Neural cell (in vitro differentiated cells): Measurements from ENCODE around the gene CASZ1. TPM values are rescaled to one million over a fixed set of nuclear protein-coding genes. Genes with fewer than 3 reads are reported as not detected.

Experiments used
- H2AFZ ChIP-seq: fragments of 200-600, 300-800 bp; sonication (generic), shearing (Covaris generic); 2 replicates; pipeline ENCODE4 v1.6.0; 2014; ENCODE audit warnings: low read depth, mild to moderate bottlenecking, antibody characterized with exemption, low read length, moderate library complexity
- H3F3A ChIP-seq: fragments of 200-600 bp; shearing (Covaris generic); 2 replicates; pipeline ENCODE4 v1.6.1; 2016; ENCODE audit warnings: mild to moderate bottlenecking, moderate library complexity, mixed read lengths, antibody characterized with exemption, low read length; ENCODE audit not compliant: insufficient read depth, poor library complexity, severe bottlenecking
- H3K27ac ChIP-seq: fragments of 200-600, 300-800 bp; sonication (generic), shearing (Covaris generic); 2 replicates; pipeline ENCODE4 v1.5.1; 2014; ENCODE audit warnings: mild to moderate bottlenecking, low read length, moderate library complexity
- H3K27me3 ChIP-seq: fragments of 300-800, 200-600 bp; sonication (generic), shearing (Covaris generic); 2 replicates; pipeline ENCODE4 v1.6.0; 2014; ENCODE audit warnings: mild to moderate bottlenecking, low read depth, low read length, moderate library complexity; ENCODE audit not compliant: insufficient read depth
- H3K36me3 ChIP-seq: fragments of 300-800, 200-600 bp; sonication (generic), shearing (Covaris generic); 2 replicates; pipeline ENCODE4 v1.5.1; 2014; ENCODE audit warnings: mild to moderate bottlenecking, antibody characterized with exemption, low read length, moderate library complexity; ENCODE audit not compliant: insufficient read depth
- H3K4me2 ChIP-seq: fragments of 300-800, 200-600 bp; sonication (generic), shearing (Covaris generic); 2 replicates; pipeline ENCODE4 v1.6.0; 2014; ENCODE audit warnings: mild to moderate bottlenecking, low read length
- H3K4me3 ChIP-seq: fragments of 300-800, 200-600 bp; sonication (generic), shearing (Covaris generic); 2 replicates; pipeline ENCODE4 v1.5.1; 2014; ENCODE audit warnings: mild to moderate bottlenecking, low read length, moderate library complexity
- H3K79me2 ChIP-seq: fragments of 200-600 bp; shearing (Covaris generic); replicated peaks from 2 replicates; pipeline ENCODE4 v1.6.0; 2014; ENCODE audit warnings: mild to moderate bottlenecking, low read length, moderate library complexity; ENCODE audit not compliant: insufficient read depth
- H3K9ac ChIP-seq: fragments of 300-800, 200-600 bp; sonication (generic), shearing (Covaris generic); 2 replicates; pipeline ENCODE4 v1.6.1; 2016; ENCODE audit warnings: mild to moderate bottlenecking, low read length, mixed read lengths
- H3K9me2 ChIP-seq: fragments of 200-600 bp; shearing (Covaris generic); 2 replicates; pipeline ENCODE4 v1.6.1; 2016; ENCODE audit warnings: mild to moderate bottlenecking, low read length, mixed read lengths; ENCODE audit not compliant: insufficient read depth
- H3K9me3 ChIP-seq: fragments of 200-600, 300-800 bp; sonication (generic), shearing (Covaris generic); 2 replicates; pipeline ENCODE4 v1.6.1; 2016; ENCODE audit warnings: mild to moderate bottlenecking, mixed run types, low read length, moderate library complexity, mixed read lengths
- H4K20me1 ChIP-seq: fragments of 200-600 bp; shearing (Covaris generic); 2 replicates; pipeline ENCODE4 v1.6.1; 2016; ENCODE audit warnings: mild to moderate bottlenecking, mixed run types; ENCODE audit not compliant: insufficient read depth
- CTCF ChIP-seq: fragments of 450-650 bp; IDR thresholded peaks from 2 replicates; pipeline ENCODE4 v1.5.1; 2014; ENCODE audit warnings: antibody characterized with exemption, mild to moderate bottlenecking, moderate library complexity; ENCODE audit not compliant: poor library complexity, severe bottlenecking
- EP300 ChIP-seq: fragments of 450-650 bp; conservative IDR thresholded peaks from 2 replicates; pipeline ENCODE4 v1.6.1; 2014; ENCODE audit warnings: antibody characterized with exemption, mild to moderate bottlenecking, moderate library complexity; ENCODE audit not compliant: poor library complexity, severe bottlenecking
- EZH2 ChIP-seq: fragments of 200-600, 300-800 bp; shearing (Covaris generic), sonication (generic); IDR thresholded peaks from 2 replicates; pipeline ENCODE4 v1.6.1; 2014; ENCODE audit warnings: antibody characterized with exemption, low read length, borderline replicate concordance, mild to moderate bottlenecking; ENCODE audit not compliant: insufficient read depth, poor library complexity, severe bottlenecking
- MXI1 ChIP-seq: fragments of 450-650 bp; conservative IDR thresholded peaks from 2 replicates; pipeline ENCODE4 v1.6.1; 2014; ENCODE audit warnings: antibody characterized with exemption, mild to moderate bottlenecking; ENCODE audit not compliant: poor library complexity, severe bottlenecking
- POLR2AphosphoS5 ChIP-seq: IDR thresholded peaks from 2 replicates; pipeline ENCODE4 v1.6.1; 2012
- RAD21 ChIP-seq: fragments of 450-650 bp; conservative IDR thresholded peaks from 2 replicates; pipeline ENCODE4 v1.6.1; 2014; ENCODE audit warnings: antibody characterized with exemption, mild to moderate bottlenecking, moderate library complexity
- SMC3 ChIP-seq: fragments of 450-650 bp; conservative IDR thresholded peaks from 2 replicates; pipeline ENCODE4 v1.6.1; 2014; ENCODE audit warnings: antibody characterized with exemption, mild to moderate bottlenecking, moderate library complexity; ENCODE audit not compliant: poor library complexity
- TAF1 ChIP-seq: IDR thresholded peaks from 2 replicates; pipeline ENCODE4 v1.6.1; 2012; ENCODE audit warnings: low read depth
- polyA plus RNA-seq: library from polyadenylated mRNA; depleted of rRNA; stranded (reverse); fragments of >200 nt; gene quantifications from 2 replicates; pipeline ENCODE4 v1.2.3, GENCODE V29; 2014
- TF ChIP-seq, protein P1 (sequence below): IDR thresholded peaks from 2 replicates; pipeline ENCODE4 v1.6.1; 2012; ENCODE audit warnings: borderline replicate concordance

Gene CASZ1
- polyA plus RNA-seq, 1 donor from 2014 or later, result 0.27 TPM

DNA sequence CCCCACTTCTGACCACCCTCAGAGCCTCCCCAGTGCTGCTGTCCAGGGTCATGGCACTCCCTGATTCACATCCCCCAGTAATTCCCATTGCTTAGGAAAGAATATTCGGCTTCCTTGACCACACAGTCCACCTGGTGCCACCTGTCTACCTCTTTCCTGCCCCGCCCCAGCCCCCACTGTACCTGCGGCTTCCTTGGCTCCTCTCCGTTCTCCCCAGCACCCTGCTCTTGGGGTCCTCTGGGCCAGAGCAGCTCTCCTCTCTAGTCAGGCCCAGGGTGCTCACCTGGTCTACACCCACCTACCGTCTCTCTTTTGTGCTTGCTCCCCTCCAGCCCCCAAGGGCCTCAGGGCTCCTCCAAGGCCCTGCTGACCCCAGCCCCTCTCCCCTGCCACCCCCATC lies 179.1 kb downstream of the CASZ1 start:
- Histone ChIP-seq H3F3A (no peaks in the 10 kb centered on the region), H3K9ac (no peak overlapping the region), H4K20me1 (no peaks in the 10 kb centered on the region)

GRCh38 chr1:10616696-10617095 lies 179.8 kb downstream of the CASZ1 start:
- Histone ChIP-seq H3F3A (no peaks in the 10 kb centered on the region), H3K9me2 (no peaks in the 10 kb centered on the region), H3K9me3 (no peaks in the 10 kb centered on the region), H3K27me3 (no peaks in the 10 kb centered on the region), H4K20me1 (no peaks in the 10 kb centered on the region), H3K9ac (no peak overlapping the region), H3K36me3 (no peaks in the 10 kb centered on the region), H3K79me2 (no peaks in the 10 kb centered on the region), H3K4me2 (no peak overlapping the region), H3K27ac (no peak overlapping the region), H2AFZ (no peak overlapping the region), H3K4me3 (no peak overlapping the region)
- TF ChIP-seq POLR2AphosphoS5 (no peak), EZH2 (no peak), MXI1 (no peak), SMC3 (no peak), RAD21 (no peak), CTCF (no peak), TAF1 (no peak), EP300 (no peak)
- TF ChIP-seq, protein P1, sequence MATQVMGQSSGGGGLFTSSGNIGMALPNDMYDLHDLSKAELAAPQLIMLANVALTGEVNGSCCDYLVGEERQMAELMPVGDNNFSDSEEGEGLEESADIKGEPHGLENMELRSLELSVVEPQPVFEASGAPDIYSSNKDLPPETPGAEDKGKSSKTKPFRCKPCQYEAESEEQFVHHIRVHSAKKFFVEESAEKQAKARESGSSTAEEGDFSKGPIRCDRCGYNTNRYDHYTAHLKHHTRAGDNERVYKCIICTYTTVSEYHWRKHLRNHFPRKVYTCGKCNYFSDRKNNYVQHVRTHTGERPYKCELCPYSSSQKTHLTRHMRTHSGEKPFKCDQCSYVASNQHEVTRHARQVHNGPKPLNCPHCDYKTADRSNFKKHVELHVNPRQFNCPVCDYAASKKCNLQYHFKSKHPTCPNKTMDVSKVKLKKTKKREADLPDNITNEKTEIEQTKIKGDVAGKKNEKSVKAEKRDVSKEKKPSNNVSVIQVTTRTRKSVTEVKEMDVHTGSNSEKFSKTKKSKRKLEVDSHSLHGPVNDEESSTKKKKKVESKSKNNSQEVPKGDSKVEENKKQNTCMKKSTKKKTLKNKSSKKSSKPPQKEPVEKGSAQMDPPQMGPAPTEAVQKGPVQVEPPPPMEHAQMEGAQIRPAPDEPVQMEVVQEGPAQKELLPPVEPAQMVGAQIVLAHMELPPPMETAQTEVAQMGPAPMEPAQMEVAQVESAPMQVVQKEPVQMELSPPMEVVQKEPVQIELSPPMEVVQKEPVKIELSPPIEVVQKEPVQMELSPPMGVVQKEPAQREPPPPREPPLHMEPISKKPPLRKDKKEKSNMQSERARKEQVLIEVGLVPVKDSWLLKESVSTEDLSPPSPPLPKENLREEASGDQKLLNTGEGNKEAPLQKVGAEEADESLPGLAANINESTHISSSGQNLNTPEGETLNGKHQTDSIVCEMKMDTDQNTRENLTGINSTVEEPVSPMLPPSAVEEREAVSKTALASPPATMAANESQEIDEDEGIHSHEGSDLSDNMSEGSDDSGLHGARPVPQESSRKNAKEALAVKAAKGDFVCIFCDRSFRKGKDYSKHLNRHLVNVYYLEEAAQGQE, result no peak

More for the DNA sequence above, 179.1 kb downstream of the CASZ1 start:
- no peaks in the 10 kb centered on the region for H3K79me2 ChIP-seq
- no peak overlapping the region for H2AFZ ChIP-seq
- H3K36me3 ChIP-seq, result no peaks in the 10 kb centered on the region
- H3K27ac ChIP-seq, result no peak overlapping the region
- TF ChIP-seq MXI1 (no peak), CTCF (no peak)
- H3K9me2 ChIP-seq, result no peaks in the 10 kb centered on the region
- H3K9me3 ChIP-seq, result no peaks in the 10 kb centered on the region
- no peak overlapping the region for H3K4me2 ChIP-seq
- no peaks in the 10 kb centered on the region for H3K27me3 ChIP-seq
- H3K4me3 ChIP-seq, result no peak overlapping the region
